SW 1271 (cell line): ENCODE results near the gene CLEC4D.
"Not testable (repeated sequence)": the region's sequence is repeated elsewhere in the genome, so short reads cannot be mapped to it uniquely, and the experiment has no call there.

Experiments used
- DNase-seq, 2 experiments: peaks; one replicate each; lab custom pipeline; 2025; lab: John Stamatoyannopoulos, UW

The CLEC4D gene

GRCh38 chr12:8513256-8513655 lies at the start of gene CLEC4D:
CLEC4D (plus strand) TSS chr12:8513503; CDS start chr12:8513733, 230 bp downstream.
- no peak for DNase-seq

GRCh38 chr12:8465301-8465996 lies 47.9 kb upstream of the CLEC4D start:
- no peak for DNase-seq

GRCh38 chr12:8466241-8466640 lies 47.1 kb upstream of the CLEC4D start:
- DNase-seq, result no peak

- no peak for DNase-seq
Measured at GRCh38 chr12:8471090-8471489, 42.2 kb upstream of the CLEC4D start.

- no peak for DNase-seq
Measured at GRCh38 chr12:8475508-8476203, 37.6 kb upstream of the CLEC4D start.

- DNase-seq, result no peak
Measured at GRCh38 chr12:8482571-8483061, 30.7 kb upstream of the CLEC4D start.

- no peak for DNase-seq
Measured at GRCh38 chr12:8483079-8483478, 30.2 kb upstream of the CLEC4D start.

- DNase-seq, result no peak
Measured at GRCh38 chr12:8491646-8492530, 21.4 kb upstream of the CLEC4D start.

- DNase-seq, result no peak
Measured at GRCh38 chr12:8493084-8493483, 20.2 kb upstream of the CLEC4D start.

GRCh38 chr12:8495671-8496070 lies 17.6 kb upstream of the CLEC4D start:
- DNase-seq, result not testable (repeated sequence)

GRCh38 chr12:8496074-8496473 lies 17.2 kb upstream of the CLEC4D start:
- not testable (repeated sequence) for DNase-seq

GRCh38 chr12:8499616-8500015 lies 13.7 kb upstream of the CLEC4D start:
- no peak for DNase-seq

GRCh38 chr12:8501720-8502119 lies 11.6 kb upstream of the CLEC4D start:
- DNase-seq, result no peak

GRCh38 chr12:8504351-8504750 lies 9.0 kb upstream of the CLEC4D start:
- no peak for DNase-seq

- no peak for DNase-seq
Measured at GRCh38 chr12:8507596-8507995, 5.7 kb upstream of the CLEC4D start.

- no peak for DNase-seq
Measured at GRCh38 chr12:8508223-8508622, 5.1 kb upstream of the CLEC4D start.

GRCh38 chr12:8508910-8509841 lies 4.1 kb upstream of the CLEC4D start:
- no peak for DNase-seq

- DNase-seq, result no peak
Measured at GRCh38 chr12:8517971-8518370, 4.7 kb downstream of the CLEC4D start.

GRCh38 chr12:8519171-8519570 lies 5.9 kb downstream of the CLEC4D start:
- no peak for DNase-seq

- DNase-seq, result no peak
Measured at GRCh38 chr12:8527250-8528130, 14.2 kb downstream of the CLEC4D start.
